HCT116 (cell line): ENCODE results near the gene CGN. TPM values are rescaled to one million over a fixed set of nuclear protein-coding genes. Genes with fewer than 3 reads are reported as not detected.

ENCODE experiments used
- ATAC-seq: fragments of 200-7000 bp; cut with Tn5 transposase; 2 replicates; pipeline ENCODE4 v1.9.1; 2020; ENCODE audit warnings: mild to moderate bottlenecking, moderate library complexity
- BruUV-seq: library from RNA; stranded (reverse); fragments of 400-500 nt; replicated peaks from 2 replicates; lab custom pipeline; 2021; lab: Mats Ljungman, UMichigan
- CTCF ChIA-PET: fragments of 300-600 bp; sonication (Branson Sonifier 250); formaldehyde crosslinking; loops from one replicate; lab custom pipeline; 2021; ENCODE audit warnings: antibody characterized with exemption; lab: Charles Lee
- POLR2A ChIA-PET: fragments of 300-600, 350-600 bp; sonication (Branson Sonifier 250); formaldehyde crosslinking; loops from one replicate; lab custom pipeline; 2021; ENCODE audit warnings: antibody characterized with exemption; lab: Charles Lee
- RAD21 ChIA-PET, 2 experiments: fragments of 300-600 bp; sonication (Branson Sonifier 250); formaldehyde crosslinking; loops; one replicate each; lab custom pipeline; 2023; ENCODE audit warnings: low total read pairs in 2 of 2; ENCODE audit not compliant: uncharacterized antibody in 2 of 2, unreplicated experiment in 2 of 2, low non-redundant PET in 1 of 2; lab: Charles Lee
- DNase-seq: peaks from one replicate; pipeline ENCODE4 v3.0.0-alpha.2; 2010; ENCODE audit warnings: low read depth, low spot score
- H2AFZ ChIP-seq: fragments of 200-600 bp; shearing (Covaris generic), sonication (generic); 2 replicates; pipeline ENCODE4 v1.6.1; 2017; ENCODE audit warnings: low read depth, mixed run types, mixed read lengths, antibody characterized with exemption, low read length; ENCODE audit not compliant: poor library complexity, severe bottlenecking
- H3K27ac ChIP-seq: 2 replicates; pipeline ENCODE4 v1.5.1; 2012; ENCODE audit warnings: low read depth, low read length
- H3K27me3 ChIP-seq: fragments of 200-600 bp; sonication (generic); 2 replicates; pipeline ENCODE4 v1.6.1; 2016; ENCODE audit warnings: mixed run types, low read length, mixed read lengths; ENCODE audit not compliant: insufficient read depth
- H3K36me3 ChIP-seq, 2 experiments: fragments of 200-500 bp in 1 of 2; fragments of 200-600 bp in 1 of 2; sonication (Bioruptor generic) in 1 of 2; sonication (generic) in 1 of 2; 2 replicates each; pipeline versions ENCODE4 v1.5.1 to v1.6.1; 2014 to 2016; ENCODE audit warnings: low read length in 2 of 2, inconsistent platforms in 1 of 2, mixed read lengths in 1 of 2, mixed run types in 1 of 2; ENCODE audit not compliant: insufficient read depth in 2 of 2, control insufficient read depth in 1 of 2
- H3K4me1 ChIP-seq, 2 experiments: fragments of 200-600 bp in 1 of 2; sonication (generic) in 1 of 2; 2 replicates each; pipeline versions ENCODE4 v1.5.1 to v1.6.1; 2012 to 2017; ENCODE audit warnings: low read length in 2 of 2, inconsistent platforms in 1 of 2, mild to moderate bottlenecking in 1 of 2, mixed read lengths in 1 of 2, mixed run types in 1 of 2, moderate library complexity in 1 of 2; ENCODE audit not compliant: insufficient read depth in 2 of 2, control insufficient read depth in 1 of 2
- H3K4me2 ChIP-seq: fragments of 200-600 bp; sonication (generic); 2 replicates; pipeline ENCODE4 v1.6.1; 2017; ENCODE audit warnings: mixed run types, low read length, mixed read lengths
- H3K4me3 ChIP-seq, 2 experiments: fragments of 200-600 bp in 1 of 2; sonication (generic) in 1 of 2; replicated peaks in 1 of 2; 2 replicates each; pipeline ENCODE4 v1.5.1; 2011 to 2016; ENCODE audit warnings: low read length in 2 of 2, control low read depth in 1 of 2, low read depth in 1 of 2, mild to moderate bottlenecking in 1 of 2, mixed read lengths in 1 of 2, mixed run types in 1 of 2
- H3K79me2 ChIP-seq: fragments of 200-600 bp; sonication (generic); 2 replicates; pipeline ENCODE4 v1.6.1; 2017; ENCODE audit warnings: mild to moderate bottlenecking, mixed run types, low read length, moderate library complexity, mixed read lengths; ENCODE audit not compliant: insufficient read depth
- H3K9ac ChIP-seq: fragments of 200-600 bp; sonication (generic); 2 replicates; pipeline ENCODE4 v1.6.1; 2016; ENCODE audit warnings: low read length, mixed read lengths
- H3K9me2 ChIP-seq: fragments of 200-600 bp; sonication (generic), shearing (Covaris generic); 2 replicates; pipeline ENCODE4 v1.6.1; 2017; ENCODE audit warnings: mixed run types, mild to moderate bottlenecking, moderate library complexity; ENCODE audit not compliant: insufficient read depth
- H3K9me3 ChIP-seq, 2 experiments: fragments of 200-500 bp in 1 of 2; fragments of 200-600 bp in 1 of 2; sonication (Bioruptor generic) in 1 of 2; sonication (generic) in 1 of 2; 2 replicates each; pipeline ENCODE4 v1.6.1; 2014 to 2017; ENCODE audit warnings: low read length in 2 of 2, mixed read lengths in 2 of 2, inconsistent platforms in 1 of 2, low read depth in 1 of 2, mild to moderate bottlenecking in 1 of 2, mixed run types in 1 of 2, moderate library complexity in 1 of 2; ENCODE audit not compliant: control insufficient read depth in 1 of 2, insufficient read depth in 1 of 2
- H4K20me1 ChIP-seq: fragments of 200-600 bp; sonication (generic), shearing (Covaris generic); 2 replicates; pipeline ENCODE4 v1.6.1; 2017; ENCODE audit warnings: mixed run types, mild to moderate bottlenecking, moderate library complexity; ENCODE audit not compliant: insufficient read depth
- ELF1 ChIP-seq: IDR thresholded peaks from 2 replicates; pipeline ENCODE4 v1.6.1; 2012; ENCODE audit warnings: low read depth, borderline replicate concordance
- EZH2 ChIP-seq: fragments of 200-600 bp; sonication (generic); IDR thresholded peaks from 2 replicates; pipeline ENCODE4 v1.6.1; 2017; ENCODE audit warnings: antibody characterized with exemption, mixed run types
- EZH2phosphoT487 ChIP-seq: fragments of 200-600 bp; IDR thresholded peaks from 2 replicates; pipeline ENCODE4 v1.6.1; 2018; ENCODE audit warnings: antibody characterized with exemption, borderline replicate concordance
- FOSL1 ChIP-seq: IDR thresholded peaks from 2 replicates; pipeline ENCODE4 v1.6.1; 2012; ENCODE audit warnings: low read depth
- JUND ChIP-seq: IDR thresholded peaks from 2 replicates; pipeline ENCODE4 v1.6.1; 2012
- POLR2AphosphoS5 ChIP-seq: IDR thresholded peaks from 2 replicates; pipeline ENCODE4 v1.6.1; 2011; ENCODE audit warnings: mild to moderate bottlenecking, low read depth, low read length, moderate library complexity
- SIN3A ChIP-seq: IDR thresholded peaks from 2 replicates; pipeline ENCODE4 v1.6.1; 2012; ENCODE audit warnings: low read depth
- SP1 ChIP-seq: IDR thresholded peaks from 2 replicates; pipeline ENCODE4 v1.6.1; 2012; ENCODE audit warnings: low read depth
- SRF ChIP-seq: IDR thresholded peaks from 2 replicates; pipeline ENCODE4 v1.6.1; 2012; ENCODE audit warnings: low read depth
- TCF7L2 ChIP-seq: IDR thresholded peaks from 2 replicates; pipeline ENCODE4 v1.7.0; 2011; ENCODE audit warnings: borderline replicate concordance, inconsistent platforms; ENCODE audit not compliant: insufficient read depth, insufficient read length; ENCODE audit errors: extremely low read depth
- YY1 ChIP-seq: IDR thresholded peaks from 2 replicates; pipeline ENCODE4 v1.6.1; 2011; ENCODE audit warnings: low read length, low read depth, moderate library complexity, mild to moderate bottlenecking; ENCODE audit not compliant: insufficient replicate concordance; ENCODE audit errors: extremely low read depth
- ZFX ChIP-seq: fragments of 450-650 bp; IDR thresholded peaks from 2 replicates; pipeline ENCODE4 v1.6.1; 2017
- ZNF274 ChIP-seq: fragments of 200-500 bp; sonication (Bioruptor generic); IDR thresholded peaks from 2 replicates; pipeline ENCODE4 v1.6.1; 2014; ENCODE audit warnings: mild to moderate bottlenecking, low read depth, low read length, inconsistent platforms
- intact Hi-C: fragments of 100-400 bp; cut with micrococcal nuclease; formaldehyde crosslinking; loops from 2 replicates; pipeline ENCODE4 v1.10.0; 2022
- total RNA-seq: library from RNA; stranded (reverse); gene quantifications from one replicate; pipeline ENCODE4 v1.2.1, GENCODE V29; 2021; ENCODE audit not compliant: unreplicated experiment
- TF ChIP-seq, protein P1 (sequence below): IDR thresholded peaks from 2 replicates; pipeline ENCODE4 v1.6.1; 2012; ENCODE audit warnings: low read depth
- TF ChIP-seq, protein P2 (sequence below), 3 experiments: fragments of 200-600 bp in 1 of 3; sonication (generic) in 1 of 3; IDR thresholded peaks in 2 of 3; conservative IDR thresholded peaks in 1 of 3; 2 replicates each; pipeline ENCODE4 v1.5.1; 2012 to 2017; ENCODE audit warnings: low read depth in 2 of 3, low read length in 2 of 3, antibody characterized with exemption in 1 of 3, borderline replicate concordance in 1 of 3, control low read depth in 1 of 3, mild to moderate bottlenecking in 1 of 3, mixed read lengths in 1 of 3, mixed run types in 1 of 3, moderate library complexity in 1 of 3; ENCODE audit not compliant: insufficient read depth in 1 of 3
- TF ChIP-seq, protein P3 (sequence below): IDR thresholded peaks from 2 replicates; pipeline ENCODE4 v1.6.1; 2012
- TF ChIP-seq, protein P4 (sequence below): IDR thresholded peaks from 2 replicates; pipeline ENCODE4 v1.6.1; 2012

Gene CGN
- total RNA-seq, 1 experiment from 2014 or later, result 19.7 TPM

DNA sequence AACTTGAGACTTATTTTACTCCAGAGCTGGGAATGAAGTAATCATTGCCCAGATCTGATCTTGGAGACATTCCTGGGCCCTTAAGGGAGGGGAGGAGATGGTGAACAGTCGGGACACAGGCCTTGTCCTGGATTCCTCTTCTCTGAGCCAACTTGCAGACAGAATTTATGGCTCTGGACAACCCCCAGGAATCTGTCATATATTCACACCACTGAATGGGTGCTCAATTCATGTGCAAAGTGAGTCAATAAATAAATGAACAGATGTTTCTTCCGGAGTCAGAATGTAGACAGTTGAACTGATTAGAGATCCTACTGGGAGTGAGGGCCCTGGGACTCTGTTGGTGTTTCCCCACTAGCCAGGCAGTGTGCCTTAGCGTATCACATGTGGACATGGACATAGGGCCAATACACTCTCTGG lies 31.5 kb downstream of the CGN start:
- BruUV-seq, result no TSS peak
- Histone ChIP-seq H2AFZ (no peak overlapping the region), H3K9me2 (no peaks in the 10 kb centered on the region), H3K4me3 (no peak overlapping the region), H3K4me2 (no peak overlapping the region), H3K9ac (no peak overlapping the region), H3K27me3 (no peaks in the 10 kb centered on the region), H3K79me2 (peaks cover 19% of the 10 kb centered on the region; the same call in 1 of the 2 replicates), H3K36me3 (peaks cover 0 to 2% of the 10 kb centered on the region in 2 experiments; a peak in 1 of 4 replicates), H3K27ac (no peak overlapping the region), H3K9me3 (no peaks in the 10 kb centered on the region), H3K4me1 (peaks cover 29 to 54% of the 10 kb centered on the region in 2 experiments), H4K20me1 (no peaks in the 10 kb centered on the region)
- ChIA-PET POLR2A (interaction anchor here (0.7 kb wide), 1 partner anchor 10 kb away, joined by 6 read pairs; no protein-coding TSS in a partner anchor), CTCF (no interaction called here), RAD21 (no interaction called here)
- ATAC-seq (no peak), DNase-seq (no peak)
- intact Hi-C loops, result no loop called here
- TF ChIP-seq SP1, result no peak
- TF ChIP-seq JUND, result no peak
- no peak for TF ChIP-seq YY1
- no peak for TF ChIP-seq ZFX
- TF ChIP-seq, protein P1, sequence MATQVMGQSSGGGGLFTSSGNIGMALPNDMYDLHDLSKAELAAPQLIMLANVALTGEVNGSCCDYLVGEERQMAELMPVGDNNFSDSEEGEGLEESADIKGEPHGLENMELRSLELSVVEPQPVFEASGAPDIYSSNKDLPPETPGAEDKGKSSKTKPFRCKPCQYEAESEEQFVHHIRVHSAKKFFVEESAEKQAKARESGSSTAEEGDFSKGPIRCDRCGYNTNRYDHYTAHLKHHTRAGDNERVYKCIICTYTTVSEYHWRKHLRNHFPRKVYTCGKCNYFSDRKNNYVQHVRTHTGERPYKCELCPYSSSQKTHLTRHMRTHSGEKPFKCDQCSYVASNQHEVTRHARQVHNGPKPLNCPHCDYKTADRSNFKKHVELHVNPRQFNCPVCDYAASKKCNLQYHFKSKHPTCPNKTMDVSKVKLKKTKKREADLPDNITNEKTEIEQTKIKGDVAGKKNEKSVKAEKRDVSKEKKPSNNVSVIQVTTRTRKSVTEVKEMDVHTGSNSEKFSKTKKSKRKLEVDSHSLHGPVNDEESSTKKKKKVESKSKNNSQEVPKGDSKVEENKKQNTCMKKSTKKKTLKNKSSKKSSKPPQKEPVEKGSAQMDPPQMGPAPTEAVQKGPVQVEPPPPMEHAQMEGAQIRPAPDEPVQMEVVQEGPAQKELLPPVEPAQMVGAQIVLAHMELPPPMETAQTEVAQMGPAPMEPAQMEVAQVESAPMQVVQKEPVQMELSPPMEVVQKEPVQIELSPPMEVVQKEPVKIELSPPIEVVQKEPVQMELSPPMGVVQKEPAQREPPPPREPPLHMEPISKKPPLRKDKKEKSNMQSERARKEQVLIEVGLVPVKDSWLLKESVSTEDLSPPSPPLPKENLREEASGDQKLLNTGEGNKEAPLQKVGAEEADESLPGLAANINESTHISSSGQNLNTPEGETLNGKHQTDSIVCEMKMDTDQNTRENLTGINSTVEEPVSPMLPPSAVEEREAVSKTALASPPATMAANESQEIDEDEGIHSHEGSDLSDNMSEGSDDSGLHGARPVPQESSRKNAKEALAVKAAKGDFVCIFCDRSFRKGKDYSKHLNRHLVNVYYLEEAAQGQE, result no peak
- no peak for TF ChIP-seq EZH2
- TF ChIP-seq, protein P2, sequence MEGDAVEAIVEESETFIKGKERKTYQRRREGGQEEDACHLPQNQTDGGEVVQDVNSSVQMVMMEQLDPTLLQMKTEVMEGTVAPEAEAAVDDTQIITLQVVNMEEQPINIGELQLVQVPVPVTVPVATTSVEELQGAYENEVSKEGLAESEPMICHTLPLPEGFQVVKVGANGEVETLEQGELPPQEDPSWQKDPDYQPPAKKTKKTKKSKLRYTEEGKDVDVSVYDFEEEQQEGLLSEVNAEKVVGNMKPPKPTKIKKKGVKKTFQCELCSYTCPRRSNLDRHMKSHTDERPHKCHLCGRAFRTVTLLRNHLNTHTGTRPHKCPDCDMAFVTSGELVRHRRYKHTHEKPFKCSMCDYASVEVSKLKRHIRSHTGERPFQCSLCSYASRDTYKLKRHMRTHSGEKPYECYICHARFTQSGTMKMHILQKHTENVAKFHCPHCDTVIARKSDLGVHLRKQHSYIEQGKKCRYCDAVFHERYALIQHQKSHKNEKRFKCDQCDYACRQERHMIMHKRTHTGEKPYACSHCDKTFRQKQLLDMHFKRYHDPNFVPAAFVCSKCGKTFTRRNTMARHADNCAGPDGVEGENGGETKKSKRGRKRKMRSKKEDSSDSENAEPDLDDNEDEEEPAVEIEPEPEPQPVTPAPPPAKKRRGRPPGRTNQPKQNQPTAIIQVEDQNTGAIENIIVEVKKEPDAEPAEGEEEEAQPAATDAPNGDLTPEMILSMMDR (IDR thresholded peaks at IDR 0.05 in 2 of 3, conservative IDR thresholded peaks at IDR 0.05 in 1 of 3; ENCODE audit: borderline replicate concordance in 1 of 3, insufficient read depth in 1 of 3, low read depth in 2 of 3, low read length in 2 of 3), result no peak
- no peak for TF ChIP-seq POLR2AphosphoS5
- no peak for TF ChIP-seq TCF7L2
- TF ChIP-seq EZH2phosphoT487, result no peak
- no peak for TF ChIP-seq SIN3A
- no peak for TF ChIP-seq ELF1
- TF ChIP-seq, protein P3, sequence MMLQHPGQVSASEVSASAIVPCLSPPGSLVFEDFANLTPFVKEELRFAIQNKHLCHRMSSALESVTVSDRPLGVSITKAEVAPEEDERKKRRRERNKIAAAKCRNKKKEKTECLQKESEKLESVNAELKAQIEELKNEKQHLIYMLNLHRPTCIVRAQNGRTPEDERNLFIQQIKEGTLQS, result no peak
- TF ChIP-seq, protein P4, sequence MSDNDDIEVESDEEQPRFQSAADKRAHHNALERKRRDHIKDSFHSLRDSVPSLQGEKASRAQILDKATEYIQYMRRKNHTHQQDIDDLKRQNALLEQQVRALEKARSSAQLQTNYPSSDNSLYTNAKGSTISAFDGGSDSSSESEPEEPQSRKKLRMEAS, result no peak
- TF ChIP-seq FOSL1, result no peak
- TF ChIP-seq ZNF274, result no peak
- no peak for TF ChIP-seq SRF
